GM12891 (cell line): Measurements from ENCODE around the gene KLHL36.

Experiments
- PAX5 ChIP-seq: IDR thresholded peaks from 2 replicates; pipeline ENCODE4 v1.6.1; 2011; ENCODE audit warnings: low read length, moderate library complexity, mild to moderate bottlenecking; ENCODE audit not compliant: insufficient read depth, severe bottlenecking
- POLR2A ChIP-seq: IDR thresholded peaks from 2 replicates; pipeline ENCODE4 v1.6.1; 2011; ENCODE audit warnings: low read depth, low read length, control low read depth
- POLR2AphosphoS5 ChIP-seq: IDR thresholded peaks from 2 replicates; pipeline ENCODE4 v1.6.1; 2011; ENCODE audit warnings: low read depth, low read length, control low read depth
- POU2F2 ChIP-seq: IDR thresholded peaks from 2 replicates; pipeline ENCODE4 v1.6.1; 2011; ENCODE audit warnings: low read depth, mild to moderate bottlenecking, control low read depth, low read length, moderate library complexity
- SPI1 ChIP-seq: IDR thresholded peaks from 2 replicates; pipeline ENCODE4 v1.6.1; 2011; ENCODE audit warnings: low read depth, low read length, control low read depth
- TAF1 ChIP-seq: IDR thresholded peaks from 2 replicates; pipeline ENCODE4 v1.6.1; 2011; ENCODE audit warnings: low read depth, low read length, control low read depth

GRCh38 chr16:84612686-84613085 lies 35.6 kb upstream of the KLHL36 start:
- no peak for TF ChIP-seq TAF1
- TF ChIP-seq POLR2AphosphoS5 = no peak
- TF ChIP-seq POLR2A = no peak
- no peak for TF ChIP-seq POU2F2
- no peak for TF ChIP-seq SPI1
- no peak for TF ChIP-seq PAX5
